Vagina (tissue), 1 donor: ENCODE measurements around the gene LAMTOR3. TPM values are rescaled to one million over a fixed set of nuclear protein-coding genes. Genes with fewer than 3 reads are reported as not detected.

ENCODE experiments used
- total RNA-seq: library from RNA; depleted of rRNA; stranded (reverse); fragments of >200 nt; gene quantifications from one replicate; pipeline ENCODE4 v1.2.3, GENCODE V29; 2016

LAMTOR3 gene
- total RNA-seq, 1 donor from 2014 or later: 46.2 TPM

Other genes starting within 250 kb of the LAMTOR3 start
- not detected for gene C4orf54, start 236.6 kb downstream of the LAMTOR3 start, total RNA-seq
- gene DAPP1, start 77.6 kb downstream of the LAMTOR3 start, total RNA-seq: 22.6 TPM
- gene DNAJB14, start 52.2 kb upstream of the LAMTOR3 start, total RNA-seq: 24.3 TPM
- 177 TPM for gene H2AZ1, start 55.8 kb upstream of the LAMTOR3 start, total RNA-seq